Stimulated activated CD4-positive, alpha-beta T cell treated with anti-CD3 and anti-CD28 coated beads, TNF-alpha, amount 100 ng/mL, for 1 hour (primary cell): ENCODE results near the gene DCC.
"Not testable (repeated sequence)": the region's sequence is repeated elsewhere in the genome, so short reads cannot be mapped to it uniquely, and the experiment has no call there.

Experiments
- DNase-seq, 3 donors: peaks; one replicate each; pipeline ENCODE4 v3.0.0-alpha.2; 2020; ENCODE audit warnings: low read depth in 3 of 3, low spot score in 1 of 3

DCC gene

GRCh38 chr18:53486296-53486695 lies 1146.3 kb downstream of the DCC start:
- DNase-seq: no peak

GRCh38 chr18:53489266-53489665 lies 1149.3 kb downstream of the DCC start:
- DNase-seq: no peak

- DNase-seq: no peak
Observed at GRCh38 chr18:53490019-53490418, 1150.0 kb downstream of the DCC start.

- no peak for DNase-seq
Observed at GRCh38 chr18:53496028-53496427, 1156.0 kb downstream of the DCC start.

GRCh38 chr18:53503914-53504441 lies 1164.0 kb downstream of the DCC start:
- no peak for DNase-seq

GRCh38 chr18:53508529-53508928 lies 1168.5 kb downstream of the DCC start:
- no peak for DNase-seq

GRCh38 chr18:53509886-53510285 lies 1169.9 kb downstream of the DCC start:
- no peak for DNase-seq

- DNase-seq: not testable (repeated sequence)
Observed at GRCh38 chr18:53511725-53512124, 1171.7 kb downstream of the DCC start.

- no peak for DNase-seq
Observed at GRCh38 chr18:53521068-53521467, 1181.1 kb downstream of the DCC start.

- no peak for DNase-seq
Observed at GRCh38 chr18:53526101-53526870, 1186.3 kb downstream of the DCC start.

- no peak for DNase-seq
Observed at GRCh38 chr18:53527365-53527764, 1187.4 kb downstream of the DCC start.

- no peak for DNase-seq
Observed at GRCh38 chr18:53531187-53531586, 1191.2 kb downstream of the DCC start.

- no peak for DNase-seq
Observed at GRCh38 chr18:53531896-53532295, 1191.9 kb downstream of the DCC start.

- DNase-seq: no peak
Observed at GRCh38 chr18:53534203-53534602, 1194.2 kb downstream of the DCC start.

- DNase-seq: no peak
Observed at GRCh38 chr18:53534695-53535094, 1194.7 kb downstream of the DCC start.

- no peak for DNase-seq
Observed at GRCh38 chr18:53536908-53537307, 1196.9 kb downstream of the DCC start.

- DNase-seq: no peak
Observed at GRCh38 chr18:53541924-53542323, 1201.9 kb downstream of the DCC start.

GRCh38 chr18:53543711-53544110 lies 1203.7 kb downstream of the DCC start:
- no peak for DNase-seq

- DNase-seq: no peak
Observed at GRCh38 chr18:53544917-53545316, 1204.9 kb downstream of the DCC start.

GRCh38 chr18:53551868-53552426 lies 1212.0 kb downstream of the DCC start:
- no peak for DNase-seq

GRCh38 chr18:53553030-53553429 lies 1213.0 kb downstream of the DCC start:
- DNase-seq: no peak

GRCh38 chr18:53556450-53556849 lies 1216.5 kb downstream of the DCC start:
- DNase-seq: no peak

GRCh38 chr18:53560546-53560945 lies 1220.5 kb downstream of the DCC start:
- DNase-seq: no peak
